Measurements from ENCODE around the gene ARSI.

DNA sequence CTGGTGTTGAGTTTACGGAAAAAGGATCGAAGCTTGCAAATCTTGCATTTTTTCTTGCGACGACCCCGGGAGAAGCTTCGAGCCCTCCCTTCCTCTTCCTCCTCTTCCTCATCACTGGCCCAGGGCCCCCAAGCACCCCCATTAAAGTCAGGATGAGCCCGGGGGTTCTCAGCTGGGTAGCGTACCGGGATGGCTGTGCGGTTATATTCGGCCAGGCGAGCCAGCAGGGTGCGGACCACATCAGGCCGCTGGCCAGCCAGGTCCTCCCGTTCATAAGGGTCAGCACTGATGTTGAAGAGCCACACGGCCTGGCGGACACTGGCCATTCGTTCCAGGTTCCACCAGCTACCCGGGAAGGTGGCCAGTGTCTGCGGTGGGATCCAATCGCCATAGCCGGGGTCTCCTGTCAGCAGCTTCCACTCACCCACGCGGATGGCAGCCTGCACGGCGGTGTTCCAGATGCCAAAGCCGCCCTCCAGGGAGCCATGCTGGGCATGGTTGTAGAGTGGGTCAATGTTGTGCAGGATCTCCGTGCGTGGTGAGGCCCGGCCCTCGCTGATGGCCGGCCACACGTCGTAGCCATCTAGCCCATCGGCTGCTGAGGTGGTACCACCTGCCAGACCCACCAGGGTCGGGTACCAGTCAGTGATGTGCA lies 5.3 kb downstream of the ARSI start:
- TF ChIP-seq, protein P1, sequence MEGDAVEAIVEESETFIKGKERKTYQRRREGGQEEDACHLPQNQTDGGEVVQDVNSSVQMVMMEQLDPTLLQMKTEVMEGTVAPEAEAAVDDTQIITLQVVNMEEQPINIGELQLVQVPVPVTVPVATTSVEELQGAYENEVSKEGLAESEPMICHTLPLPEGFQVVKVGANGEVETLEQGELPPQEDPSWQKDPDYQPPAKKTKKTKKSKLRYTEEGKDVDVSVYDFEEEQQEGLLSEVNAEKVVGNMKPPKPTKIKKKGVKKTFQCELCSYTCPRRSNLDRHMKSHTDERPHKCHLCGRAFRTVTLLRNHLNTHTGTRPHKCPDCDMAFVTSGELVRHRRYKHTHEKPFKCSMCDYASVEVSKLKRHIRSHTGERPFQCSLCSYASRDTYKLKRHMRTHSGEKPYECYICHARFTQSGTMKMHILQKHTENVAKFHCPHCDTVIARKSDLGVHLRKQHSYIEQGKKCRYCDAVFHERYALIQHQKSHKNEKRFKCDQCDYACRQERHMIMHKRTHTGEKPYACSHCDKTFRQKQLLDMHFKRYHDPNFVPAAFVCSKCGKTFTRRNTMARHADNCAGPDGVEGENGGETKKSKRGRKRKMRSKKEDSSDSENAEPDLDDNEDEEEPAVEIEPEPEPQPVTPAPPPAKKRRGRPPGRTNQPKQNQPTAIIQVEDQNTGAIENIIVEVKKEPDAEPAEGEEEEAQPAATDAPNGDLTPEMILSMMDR (IDR thresholded peaks at IDR 0.05) = no peak
- no peak for TF ChIP-seq ZFX (IDR thresholded peaks at IDR 0.05; ENCODE audit: borderline replicate concordance)
